Activated CD4-positive, alpha-beta T cell treated with anti-CD3 and anti-CD28 coated beads for 1 hour (primary cell): Measurements from ENCODE around the gene POLR1A.

ENCODE experiments used
- DNase-seq: peaks from one replicate; pipeline ENCODE4 v3.0.0-alpha.2; 2020

The POLR1A gene

DNA sequence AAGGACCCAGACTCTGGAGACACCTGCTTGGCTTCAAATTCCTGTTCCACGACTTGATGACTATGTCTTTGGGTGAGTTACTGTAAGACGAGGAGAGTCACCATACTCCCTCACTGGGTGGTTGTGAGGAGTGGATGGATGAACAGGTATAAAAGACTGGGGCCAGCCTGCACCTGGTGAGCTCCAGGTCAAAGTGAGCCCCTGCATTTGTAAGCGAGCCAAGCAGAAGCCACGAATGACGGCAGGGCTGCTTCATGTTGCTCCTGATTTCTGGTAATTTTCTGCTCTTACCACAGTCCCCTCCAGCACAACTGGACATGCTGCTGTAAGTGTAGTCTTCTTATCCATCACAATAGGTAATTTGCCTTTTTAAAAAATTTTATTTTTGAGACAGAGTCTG is 86.6 kb downstream of the POLR1A start:
- DNase-seq, result no peak

DNA sequence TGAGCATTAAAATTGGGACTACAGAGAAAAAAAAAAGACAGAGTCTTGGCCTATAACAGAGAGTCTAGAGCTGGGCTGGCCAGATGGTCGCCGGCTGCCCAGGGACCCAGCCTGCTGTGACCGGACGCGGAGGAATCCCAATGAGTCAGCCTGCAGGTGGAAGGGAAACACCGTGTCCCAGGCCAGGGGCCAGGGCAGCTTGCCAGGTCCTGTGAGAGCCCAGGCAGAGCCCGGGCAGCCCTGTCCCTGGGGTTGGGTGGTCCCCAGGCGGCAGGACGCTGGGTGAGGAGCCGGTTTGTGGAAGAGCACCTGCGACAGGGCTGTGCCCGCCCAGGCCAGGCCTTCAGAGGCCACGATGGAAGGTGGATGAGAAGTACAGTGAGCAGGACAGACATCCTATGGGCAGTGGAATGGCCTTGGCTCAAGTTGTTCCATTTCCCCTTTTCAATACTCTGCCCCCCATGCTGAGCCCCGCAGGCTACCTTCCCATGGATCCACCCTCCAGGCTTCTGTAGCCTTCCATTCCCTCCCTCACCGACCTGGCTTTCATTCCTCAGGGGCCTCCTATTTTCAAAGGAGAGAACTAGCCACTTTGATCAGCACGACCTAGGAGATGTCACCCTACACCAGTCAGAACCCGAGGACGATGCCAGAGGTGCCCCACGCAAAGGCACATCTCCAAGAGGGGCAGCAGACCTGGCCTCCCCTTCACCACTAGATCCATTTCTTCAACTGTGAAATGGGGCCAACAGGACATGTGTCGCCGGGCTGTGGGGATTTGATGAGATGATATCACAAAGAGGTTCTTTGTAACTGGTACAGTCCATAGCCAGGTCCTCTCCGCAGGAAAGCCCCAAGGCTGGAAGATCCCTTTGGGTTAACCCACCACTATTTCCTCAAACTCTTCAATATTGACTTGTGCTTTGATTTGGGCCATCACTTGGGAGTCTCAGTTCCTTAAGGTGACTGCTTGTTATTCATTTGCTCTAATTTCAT is 87.5 kb downstream of the POLR1A start:
- no peak for DNase-seq

DNA sequence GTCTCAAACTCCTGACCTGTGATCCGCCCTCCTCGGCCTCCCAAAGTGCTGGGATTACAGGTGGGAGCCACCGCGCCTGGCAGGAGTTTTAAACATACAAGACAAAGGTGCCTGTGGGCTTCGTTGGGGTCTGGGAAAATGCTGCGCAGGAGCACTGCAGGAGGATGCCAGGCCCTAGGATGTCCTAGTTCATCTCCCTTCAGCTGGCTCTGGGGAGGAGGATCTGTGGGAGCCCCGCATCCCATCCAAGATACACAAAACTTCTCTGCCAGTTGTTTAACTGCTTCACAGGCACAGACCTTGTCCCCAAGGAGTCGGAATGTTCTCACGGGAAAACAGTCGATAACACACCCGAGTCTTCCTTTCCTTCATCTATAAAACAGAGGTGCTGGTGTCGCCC is 89.1 kb downstream of the POLR1A start:
- DNase-seq, result no peak

DNA sequence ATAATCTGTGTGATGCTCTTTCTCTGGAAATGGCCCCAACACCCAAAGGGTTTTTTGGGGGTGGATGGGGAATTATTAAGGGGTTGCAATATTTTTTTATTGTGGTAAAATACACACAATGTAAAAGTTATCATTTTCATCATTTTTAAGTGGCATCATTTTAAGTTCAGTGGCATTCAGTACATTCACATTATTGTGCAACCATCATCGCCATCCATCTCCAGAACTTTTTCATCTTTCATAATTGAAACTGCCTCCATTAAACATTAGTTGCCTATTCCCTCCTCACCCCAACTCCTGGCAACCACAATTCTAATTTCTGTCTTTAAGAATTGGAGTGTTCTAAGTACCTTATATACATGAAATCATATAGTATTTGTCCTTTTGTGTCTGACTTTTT is 90.0 kb downstream of the POLR1A start:
- no peak for DNase-seq

DNA sequence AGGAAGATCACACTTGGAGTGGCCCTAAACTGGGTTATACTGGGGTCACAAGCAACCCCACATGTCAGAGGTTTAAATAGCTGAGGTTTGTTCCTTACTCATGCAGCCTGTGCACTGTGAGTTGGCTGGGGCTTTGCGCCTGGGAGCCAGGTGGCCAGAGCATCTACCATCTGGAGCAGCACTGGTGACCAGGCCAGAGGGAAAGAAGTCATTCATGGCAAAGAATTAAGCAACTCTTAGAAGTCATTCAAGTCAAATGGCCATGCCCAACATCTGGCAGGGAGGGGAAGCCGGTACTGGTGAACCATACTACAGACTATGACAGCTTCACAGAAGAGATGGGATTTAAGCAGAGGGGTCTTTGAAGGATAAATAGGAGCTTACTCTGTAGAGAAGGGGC is 90.7 kb downstream of the POLR1A start:
- no peak for DNase-seq

DNA sequence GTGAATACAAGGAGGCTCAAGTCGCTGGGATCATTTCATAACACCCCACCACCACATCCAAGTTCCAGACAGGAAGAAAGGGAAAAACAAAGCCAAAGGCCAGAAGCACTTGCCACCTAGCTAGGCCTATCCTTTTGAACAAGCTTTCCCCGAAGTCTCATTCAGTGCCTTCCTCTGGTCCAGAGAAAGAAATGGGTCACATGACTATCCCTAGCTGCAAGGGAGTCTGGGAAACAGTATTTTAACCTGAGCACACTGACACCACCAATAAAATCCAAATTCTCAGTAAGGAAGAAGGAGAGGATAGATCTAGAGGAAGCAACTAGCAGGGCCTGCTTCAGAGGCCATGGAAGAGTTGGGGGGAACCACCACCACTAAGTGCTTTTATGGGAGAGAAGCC is 91.2 kb downstream of the POLR1A start:
- no peak for DNase-seq

DNA sequence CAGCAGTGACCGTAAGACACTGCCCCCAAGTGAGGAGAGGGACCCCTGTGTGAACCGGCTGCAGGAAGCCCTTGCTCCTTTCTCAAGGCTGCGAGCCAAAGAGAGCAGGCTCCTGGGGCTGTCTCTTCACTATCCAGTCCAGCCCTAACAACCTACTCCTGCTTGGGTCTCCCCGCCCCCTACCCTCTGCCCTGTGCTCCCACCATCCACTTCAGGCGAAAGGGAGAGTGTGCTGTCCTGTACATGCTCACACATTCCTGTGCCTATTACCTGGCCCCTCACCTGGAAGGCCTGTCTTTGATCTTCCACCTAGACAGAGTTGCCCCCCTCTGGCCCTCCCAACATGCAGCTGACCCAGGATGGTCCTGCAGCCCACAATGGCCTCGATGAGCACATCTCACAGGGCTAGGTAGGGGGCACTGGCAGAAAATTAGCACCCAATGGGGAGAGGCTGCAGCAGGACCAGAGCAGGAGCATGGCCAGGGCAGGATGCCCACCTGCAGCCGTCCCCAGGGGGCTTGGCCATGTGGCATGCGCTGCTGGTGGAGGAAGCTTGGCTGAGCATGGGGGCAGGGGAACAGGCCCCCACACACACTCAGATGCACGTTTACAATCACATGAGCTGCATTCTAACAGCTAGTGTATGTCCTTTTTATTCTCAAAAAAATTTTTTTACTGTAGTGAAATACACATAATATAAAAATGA is 93.5 kb downstream of the POLR1A start:
- DNase-seq, result no peak

DNA sequence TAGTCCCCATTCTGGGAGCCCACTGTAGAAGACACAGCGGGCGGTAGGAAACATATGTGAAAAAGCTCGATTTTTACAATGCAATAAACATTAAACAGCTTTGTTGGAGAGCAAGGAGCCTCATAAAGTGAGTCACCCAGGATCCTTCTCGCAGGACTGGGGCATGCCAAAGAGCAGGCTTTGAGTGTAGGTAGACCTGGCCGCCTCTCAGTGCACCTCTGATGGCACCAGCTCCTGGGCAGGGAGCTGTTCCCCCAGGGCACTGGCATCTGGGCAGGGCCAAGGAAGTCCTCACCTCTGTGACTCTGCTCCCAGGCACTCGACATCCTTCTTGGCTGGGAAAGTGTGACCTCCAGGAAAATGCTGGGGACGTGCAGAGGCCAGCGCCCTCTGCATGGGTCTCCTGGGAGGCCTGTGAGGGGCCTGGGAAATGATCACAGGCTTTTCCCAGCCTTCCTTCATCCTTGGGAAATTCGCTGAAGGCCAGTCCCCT is 94.2 kb downstream of the POLR1A start:
- DNase-seq, result no peak

DNA sequence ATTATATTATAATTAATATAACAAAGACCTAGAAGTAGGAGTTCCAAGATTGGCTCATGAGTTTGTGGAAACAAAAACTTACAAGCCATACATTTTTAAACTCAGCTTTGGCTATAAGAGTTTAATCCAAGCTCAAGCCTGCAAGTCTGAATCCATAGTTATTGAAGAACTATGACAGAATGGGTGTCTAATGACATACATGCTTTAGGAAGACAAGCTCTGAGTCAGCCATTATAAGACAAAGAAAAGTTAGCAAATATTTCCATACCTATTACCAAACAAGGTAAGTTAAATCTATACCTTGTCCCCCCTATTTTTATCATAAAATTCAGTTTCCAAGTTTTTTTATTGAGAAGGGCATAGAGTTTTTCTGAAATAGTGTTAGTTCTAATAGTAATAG is 95.6 kb downstream of the POLR1A start:
- no peak for DNase-seq

DNA sequence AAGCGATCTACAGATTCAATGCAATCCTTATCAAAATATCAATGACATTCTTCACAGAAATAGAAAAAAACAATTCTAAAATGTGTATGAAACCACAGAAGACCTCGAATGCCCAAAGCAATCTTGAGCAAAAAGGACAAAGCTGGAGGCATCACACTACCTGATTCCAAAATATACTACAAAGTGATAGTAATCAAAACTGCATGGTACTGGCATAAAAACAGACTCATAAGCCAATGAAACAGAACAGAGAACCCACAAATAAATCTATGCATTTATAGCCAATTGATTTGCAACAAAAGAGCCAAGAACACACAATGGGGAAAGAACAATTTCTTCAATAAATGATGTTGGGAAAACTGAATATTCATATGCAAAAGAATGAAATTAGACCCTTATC is 99.2 kb downstream of the POLR1A start:
- DNase-seq, result no peak

DNA sequence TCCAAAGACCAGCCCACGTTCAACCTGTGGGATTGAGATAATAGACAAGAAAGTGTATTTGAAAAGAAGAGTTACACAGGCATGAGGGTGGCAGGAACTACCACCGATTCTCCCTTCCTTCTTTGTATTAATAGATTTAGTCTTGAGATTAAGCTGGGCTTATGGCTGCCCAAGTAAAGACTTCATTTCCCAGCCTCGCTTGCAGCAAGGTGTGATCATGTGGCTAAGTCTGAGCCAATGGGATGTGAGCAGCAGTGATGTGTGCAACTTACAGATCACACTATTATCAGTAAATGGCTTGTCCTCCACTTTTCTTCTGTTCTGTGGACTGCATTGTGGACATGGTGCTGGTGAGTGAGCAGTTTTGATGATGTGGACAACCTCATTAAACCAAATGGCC is 101.7 kb downstream of the POLR1A start:
- no peak for DNase-seq

DNA sequence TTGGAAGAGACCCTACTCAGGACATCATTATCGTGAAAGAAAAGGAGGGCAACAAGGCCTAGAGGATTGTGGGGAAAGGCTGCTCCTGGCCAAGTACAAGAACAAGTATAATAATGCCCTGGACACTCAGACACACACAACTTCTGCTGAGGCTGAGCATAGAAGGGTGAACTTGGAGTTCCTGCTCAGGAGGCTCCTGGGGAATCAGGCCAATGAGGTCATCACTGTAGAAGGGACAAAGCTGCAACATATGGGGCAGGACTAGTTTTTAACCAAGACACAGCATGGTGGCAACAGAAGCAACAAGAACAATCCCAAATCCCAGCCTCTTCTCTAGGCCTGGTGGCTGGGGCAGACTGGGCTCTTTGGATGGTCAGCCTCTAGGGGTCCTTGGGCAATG is 102.6 kb downstream of the POLR1A start:
- DNase-seq, result no peak

DNA sequence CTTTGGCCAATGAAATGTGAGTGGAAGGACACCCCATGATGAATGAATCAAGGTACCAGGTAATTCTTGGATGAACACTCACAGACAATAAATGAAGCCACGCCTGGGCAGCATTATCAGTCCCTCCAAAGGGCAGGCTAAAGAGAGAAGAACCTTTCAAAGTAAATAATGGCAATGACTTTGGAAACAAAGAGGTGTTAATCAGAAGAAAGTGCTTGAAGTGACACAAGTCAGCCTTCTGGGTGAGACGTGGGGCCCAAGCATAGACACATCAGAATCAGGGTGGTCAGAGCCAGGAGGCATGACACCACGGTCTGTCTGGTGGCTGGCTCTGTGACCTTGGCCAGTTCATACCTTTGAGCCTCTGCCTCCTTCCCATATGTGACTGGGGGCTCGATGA is 103.3 kb downstream of the POLR1A start:
- no peak for DNase-seq

DNA sequence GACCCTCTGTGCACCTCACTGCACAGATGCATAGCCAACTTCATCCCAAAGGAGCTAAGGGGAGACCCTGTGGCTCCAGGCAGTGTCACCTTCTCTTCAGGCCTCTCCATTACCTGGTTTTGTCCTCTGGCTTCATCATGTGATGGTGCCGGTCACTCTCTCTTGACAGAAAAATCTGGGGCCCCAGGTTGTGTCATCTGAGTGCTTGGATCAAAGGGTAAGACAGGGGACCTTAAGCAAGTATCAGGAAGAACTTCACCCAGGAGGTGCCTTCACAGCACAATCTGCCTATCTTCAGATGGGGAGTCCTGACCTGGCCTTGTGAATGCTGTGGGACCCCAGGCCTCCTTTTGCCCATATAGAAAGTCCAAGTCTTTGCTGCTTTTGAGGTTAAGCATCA is 104.4 kb downstream of the POLR1A start:
- DNase-seq, result no peak

DNA sequence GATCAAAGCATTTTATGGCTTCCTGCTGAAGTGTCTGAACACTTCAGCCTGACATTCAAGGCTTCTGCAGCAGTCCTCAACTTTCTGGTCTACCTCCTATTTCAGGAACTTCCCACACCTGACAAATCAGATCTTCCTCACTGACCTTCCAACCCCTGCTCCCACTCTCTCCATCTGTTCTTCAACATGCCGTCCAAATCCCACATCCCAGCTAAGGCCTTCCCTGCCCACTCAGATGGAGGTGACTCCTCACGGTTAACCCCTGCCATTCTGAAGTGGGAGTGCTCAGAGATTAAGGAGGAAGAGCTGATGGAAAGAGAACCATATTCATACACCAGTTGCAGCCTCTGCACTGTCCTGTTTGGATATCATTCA is 104.8 kb downstream of the POLR1A start:
- DNase-seq, result no peak

DNA sequence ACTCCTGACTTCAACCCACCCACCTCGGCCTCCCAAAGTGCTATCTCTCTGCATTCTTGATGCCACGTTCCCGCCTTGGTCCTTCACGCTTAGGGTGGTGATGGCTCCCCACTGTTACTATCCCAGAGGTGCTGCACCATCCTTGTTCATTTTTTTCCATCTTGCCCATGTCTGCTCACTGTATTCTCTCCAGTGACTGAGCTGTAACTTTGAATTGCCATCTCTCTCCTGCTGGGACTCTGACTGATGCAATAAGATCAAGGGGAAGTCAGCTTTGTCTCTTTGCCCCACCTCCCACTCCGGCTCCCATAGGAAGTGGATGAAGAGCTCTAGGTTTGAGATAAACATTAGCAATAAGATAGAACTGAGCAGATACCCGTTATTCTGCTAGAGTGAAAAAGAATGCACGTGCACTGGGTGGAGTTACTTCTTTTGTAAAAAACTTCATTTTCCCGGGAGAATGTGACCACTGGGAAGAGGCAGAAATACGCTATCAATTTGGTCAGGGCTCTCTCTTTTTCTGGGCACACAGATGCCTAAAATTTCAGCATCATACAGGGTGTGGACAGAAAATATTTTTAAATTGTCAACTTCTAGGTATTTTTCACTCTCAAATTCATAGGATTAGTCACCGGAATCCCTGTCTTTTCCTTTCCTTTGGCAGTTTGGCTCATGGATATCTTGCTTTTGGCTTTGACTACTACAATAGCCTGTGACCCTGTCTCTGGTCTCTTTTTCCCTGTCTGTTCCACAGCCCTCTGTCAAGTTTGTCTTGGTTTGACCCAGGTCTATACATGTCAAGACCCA is 105.4 kb downstream of the POLR1A start:
- no peak for DNase-seq

DNA sequence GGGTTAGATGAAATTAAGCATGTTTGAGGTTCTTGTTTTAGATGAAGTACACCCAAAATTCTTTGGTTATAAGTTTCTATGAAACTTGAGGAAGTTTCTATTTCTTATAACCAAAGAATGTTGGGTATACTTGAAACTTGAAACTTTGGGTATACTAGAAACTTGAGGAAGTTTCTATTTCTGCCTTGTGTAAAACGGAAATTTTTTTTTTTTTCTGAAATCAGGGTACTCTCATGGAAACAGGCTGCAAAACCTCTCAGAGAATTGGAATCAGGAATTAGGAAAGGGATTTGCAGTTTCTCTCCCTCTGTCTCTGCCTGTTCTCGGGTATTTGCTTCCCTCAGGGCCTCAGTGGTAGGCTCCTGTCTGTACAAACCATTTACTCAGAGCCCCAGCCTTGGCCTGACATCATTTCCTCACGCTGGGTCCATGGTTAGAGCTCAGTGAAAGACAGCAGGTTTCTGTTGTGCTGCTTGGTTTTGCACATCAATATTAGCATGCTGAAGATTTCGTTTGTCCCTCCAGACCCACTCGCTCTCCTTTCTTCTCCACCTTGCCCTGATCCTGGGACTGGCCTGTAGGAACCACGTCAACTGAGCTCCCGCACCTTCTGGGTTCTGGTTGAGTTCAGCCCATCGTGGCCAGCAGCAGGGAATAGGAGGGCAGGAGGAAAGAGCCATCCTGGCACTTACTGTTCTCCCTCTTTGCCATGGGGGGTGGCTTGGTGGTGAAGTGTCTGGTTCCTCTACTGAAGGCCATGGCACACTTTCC is 106.4 kb downstream of the POLR1A start:
- no peak for DNase-seq

DNA sequence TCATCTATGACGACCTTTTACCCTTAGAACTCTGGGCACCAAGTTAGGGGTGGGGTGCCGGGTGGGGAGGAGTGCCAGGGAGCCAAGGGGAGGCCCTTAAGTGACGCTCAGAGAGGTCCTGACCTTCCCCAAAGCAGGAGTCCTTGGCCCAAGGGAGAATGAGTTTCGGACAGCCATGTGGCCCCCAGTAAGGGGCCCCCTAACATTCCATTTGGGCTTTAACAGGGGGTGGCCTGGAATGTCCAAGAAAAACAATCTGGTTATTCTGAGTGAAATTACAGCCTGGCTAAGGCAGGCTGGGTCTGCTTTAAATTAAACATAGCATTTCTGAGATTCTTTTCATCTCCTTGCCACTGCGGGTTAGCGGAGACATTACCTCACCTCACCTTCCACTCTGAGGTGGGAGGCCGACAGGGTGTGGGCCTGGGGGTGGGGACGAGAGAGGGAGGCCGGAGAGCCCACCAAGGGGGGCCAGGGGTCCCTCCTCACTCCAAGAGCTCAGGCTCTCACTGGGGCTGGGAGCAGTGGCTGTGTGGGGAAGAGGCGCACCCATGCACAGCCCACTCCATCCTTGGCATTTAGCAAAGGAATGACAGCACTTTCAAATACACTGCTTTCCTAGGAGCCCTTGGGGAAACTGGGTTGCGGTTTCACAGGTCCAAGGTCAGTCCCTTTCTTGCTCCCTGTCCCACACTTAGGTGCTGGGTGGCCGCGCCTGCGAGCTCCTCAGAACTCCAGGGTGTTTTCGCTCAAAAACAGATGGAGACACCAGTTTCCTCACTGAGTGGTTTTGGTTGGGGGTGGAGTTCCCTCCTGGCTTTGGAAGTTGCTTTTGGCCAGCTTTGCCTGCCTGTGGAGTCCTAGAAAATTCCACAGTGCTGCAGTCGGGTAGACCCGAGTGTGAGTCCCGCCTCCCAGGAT is 107.4 kb downstream of the POLR1A start:
- DNase-seq, result no peak

DNA sequence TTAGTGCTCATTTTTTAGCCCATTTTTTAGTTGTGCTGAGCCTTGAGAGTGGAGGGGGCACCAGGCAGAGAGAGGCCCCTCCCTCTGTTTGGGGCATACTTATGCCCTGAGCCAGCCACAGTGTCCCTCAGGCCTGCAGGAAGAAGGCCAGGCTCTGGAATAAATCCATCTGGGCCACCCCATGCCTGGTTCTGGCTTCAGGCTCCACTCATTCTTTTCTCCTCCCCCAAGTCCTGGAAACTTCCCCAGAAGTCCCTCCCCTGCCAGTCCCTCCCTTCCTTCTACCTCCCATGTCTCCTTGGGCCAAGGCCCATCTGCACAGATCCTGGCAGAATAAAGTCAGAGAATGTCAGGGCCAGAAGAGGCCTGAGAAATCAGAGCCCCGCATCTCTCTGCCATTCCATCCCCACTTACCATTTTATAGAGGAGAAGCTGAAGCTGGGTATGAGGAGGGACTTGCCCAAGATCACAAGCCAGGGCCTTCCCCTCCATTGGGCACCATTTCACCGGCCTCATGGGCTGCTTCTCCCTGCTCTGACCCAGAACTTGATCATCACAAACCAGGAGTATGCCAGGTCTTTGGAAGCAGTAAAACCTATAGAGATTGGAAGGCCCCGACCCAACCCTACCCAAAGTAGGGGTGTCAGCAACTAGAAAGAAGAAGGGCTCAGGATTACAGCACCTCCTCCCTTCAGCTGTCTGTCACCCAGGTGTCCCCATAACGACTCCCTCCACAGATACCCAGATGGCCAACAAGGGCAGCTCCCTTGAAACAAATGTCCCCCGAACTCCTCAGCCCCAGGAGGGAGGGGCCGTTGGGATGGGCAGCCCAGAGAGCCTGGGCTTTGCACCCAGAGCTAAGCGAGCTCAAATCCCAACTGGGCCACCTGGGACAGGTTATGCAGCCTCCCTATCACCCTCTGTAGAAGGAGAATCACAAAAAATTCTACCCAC is 108.4 kb downstream of the POLR1A start:
- DNase-seq, result no peak

DNA sequence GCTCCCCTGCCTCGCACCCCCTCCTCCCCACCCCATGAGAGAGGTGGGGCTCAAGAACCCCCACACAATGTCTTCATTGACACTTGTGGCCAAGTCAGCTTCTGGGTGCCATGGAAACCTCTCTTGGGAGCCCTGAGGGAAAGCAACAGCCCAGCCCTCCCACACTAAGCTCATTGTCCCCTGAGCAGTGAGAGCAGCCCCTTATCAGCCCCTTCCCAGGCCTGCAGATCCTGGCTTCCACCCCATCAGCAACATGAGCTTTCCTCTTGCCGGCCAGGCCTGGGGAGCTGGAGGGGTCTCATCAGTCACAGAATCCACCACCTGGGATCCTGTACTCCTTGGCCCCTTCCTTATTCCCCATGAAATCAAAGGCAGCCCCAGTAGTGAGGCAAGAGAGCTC is 109.1 kb downstream of the POLR1A start:
- no peak for DNase-seq
